DLD1 (cell line): ENCODE results near the gene UTP15.

Experiments used
- in situ Hi-C: cut with HindIII; loops from 2 replicates; pipeline ENCODE4 v1.10.0; 2017; ENCODE audit warnings: low sequenced_read_pairs

Gene UTP15

GRCh38 chr5:73564675-73565074 is 868 bp upstream of the UTP15 start:
- in situ Hi-C loops, result no loop called here

- in situ Hi-C loops, result no loop called here
These were observed 515 bp downstream of the UTP15 start for GRCh38 chr5:73565969-73566547.

- in situ Hi-C loops, result loop anchor here (25.0 kb wide), 1 partner anchor 205 kb away; no protein-coding TSS in a partner anchor
These were observed 17.0 kb downstream of the UTP15 start for GRCh38 chr5:73582285-73583145.

GRCh38 chr5:73587923-73588322 is 22.4 kb downstream of the UTP15 start:
- in situ Hi-C loops, result loop anchor here (25.0 kb wide), 1 partner anchor 199 kb away; no protein-coding TSS in a partner anchor

- in situ Hi-C loops, result loop anchor here (25.0 kb wide), 1 partner anchor 196 kb away; no protein-coding TSS in a partner anchor
These were observed 25.7 kb downstream of the UTP15 start for GRCh38 chr5:73591102-73591695.

GRCh38 chr5:73591698-73592501 is 26.4 kb downstream of the UTP15 start:
- in situ Hi-C loops, result loop anchor here (25.0 kb wide), 1 partner anchor 195 kb away; no protein-coding TSS in a partner anchor

- in situ Hi-C loops, result loop anchor here (25.0 kb wide), 1 partner anchor 195 kb away; no protein-coding TSS in a partner anchor
These were observed 27.0 kb downstream of the UTP15 start for GRCh38 chr5:73592551-73592950.

GRCh38 chr5:73596705-73597328 is 31.3 kb downstream of the UTP15 start:
- in situ Hi-C loops, result loop anchor here (25.0 kb wide), 1 partner anchor 190 kb away; no protein-coding TSS in a partner anchor

GRCh38 chr5:73599380-73599779 is 33.8 kb downstream of the UTP15 start:
- in situ Hi-C loops, result loop anchor here (25.0 kb wide), 1 partner anchor 188 kb away; no protein-coding TSS in a partner anchor

GRCh38 chr5:73603998-73604397 is 38.5 kb downstream of the UTP15 start:
- in situ Hi-C loops, result no loop called here

- in situ Hi-C loops, result no loop called here
These were observed 39.9 kb downstream of the UTP15 start for GRCh38 chr5:73605223-73606087.

GRCh38 chr5:73606206-73606753 is 40.7 kb downstream of the UTP15 start:
- in situ Hi-C loops, result no loop called here

- in situ Hi-C loops, result no loop called here
These were observed 41.7 kb downstream of the UTP15 start for GRCh38 chr5:73607228-73607627.

- in situ Hi-C loops, result no loop called here
These were observed 47.3 kb downstream of the UTP15 start for GRCh38 chr5:73612799-73613198.

GRCh38 chr5:73615085-73615484 is 49.5 kb downstream of the UTP15 start:
- in situ Hi-C loops, result no loop called here

GRCh38 chr5:73615947-73616346 is 50.4 kb downstream of the UTP15 start:
- in situ Hi-C loops, result no loop called here

GRCh38 chr5:73617510-73618279 is 52.2 kb downstream of the UTP15 start:
- in situ Hi-C loops, result no loop called here
